Naive thymus-derived CD4-positive, alpha-beta T cell (primary cell): ENCODE results near the gene NOA1. TPM values are rescaled to one million over a fixed set of nuclear protein-coding genes. Genes with fewer than 3 reads are reported as not detected.

Experiments
- ATAC-seq: fragments of 150-1000 bp; cut with Tn5 transposase; 2 replicates; pipeline ENCODE4 v1.10.0; 2021; ENCODE audit warnings: mild to moderate bottlenecking, moderate library complexity
- CTCF ChIA-PET: fragments of 350-600 bp; sonication (Branson Sonifier 250); formaldehyde crosslinking; loops from one replicate; lab custom pipeline; 2021; ENCODE audit warnings: antibody characterized with exemption; lab: Charles Lee
- POLR2A ChIA-PET: fragments of 350-600 bp; sonication (Branson Sonifier 250); formaldehyde crosslinking; loops from one replicate; lab custom pipeline; 2021; ENCODE audit warnings: antibody characterized with exemption, inconsistent platforms; lab: Charles Lee
- DNase-seq, 9 donors: peaks; one replicate each; pipeline versions ENCODE4 v3.0.0 to v3.0.0-alpha.2; 2020 to 2022; ENCODE audit warnings: mixed read lengths in 1 of 9
- H3K27ac ChIP-seq: one replicate; pipeline ENCODE4 v1.7.0; 2013; ENCODE audit warnings: mild to moderate bottlenecking, low read depth, low read length, moderate library complexity
- H3K27me3 ChIP-seq, 2 donors: one replicate each; pipeline ENCODE4 v1.7.0; 2013; ENCODE audit warnings: low read length in 2 of 2, mild to moderate bottlenecking in 2 of 2, moderate library complexity in 2 of 2; ENCODE audit not compliant: control insufficient read depth in 2 of 2, insufficient read depth in 2 of 2
- H3K36me3 ChIP-seq, 3 experiments: 1 replicate in 2 of 3; 2 replicates in 1 of 3; pipeline ENCODE4 v1.7.0; 2013; ENCODE audit warnings: low read length in 3 of 3, mild to moderate bottlenecking in 3 of 3, moderate library complexity in 1 of 3; ENCODE audit not compliant: insufficient read depth in 3 of 3, control insufficient read depth in 2 of 3
- H3K4me1 ChIP-seq, 2 donors: one replicate each; pipeline ENCODE4 v1.7.0; 2013; ENCODE audit warnings: low read length in 2 of 2, mild to moderate bottlenecking in 2 of 2, moderate library complexity in 1 of 2; ENCODE audit not compliant: control insufficient read depth in 2 of 2, insufficient read depth in 2 of 2
- H3K4me3 ChIP-seq: 2 replicates; pipeline ENCODE4 v1.7.0; 2013; ENCODE audit warnings: mild to moderate bottlenecking, low read length
- H3K9me3 ChIP-seq, 3 experiments: 1 replicate in 2 of 3; 2 replicates in 1 of 3; pipeline ENCODE4 v1.7.0; 2013; ENCODE audit warnings: low read length in 3 of 3; ENCODE audit not compliant: control insufficient read depth in 2 of 3
- H3K27ac Mint-ChIP-seq, 9 donors: one replicate each; pipeline ENCODE4 v1.8.0; 2020 to 2022; ENCODE audit warnings: mixed read lengths in 9 of 9, mild to moderate bottlenecking in 8 of 9, moderate library complexity in 5 of 9, inconsistent platforms in 2 of 9
- H3K27me3 Mint-ChIP-seq, 5 donors: one replicate each; pipeline ENCODE4 v1.8.0; 2021 to 2022; ENCODE audit warnings: mixed read lengths in 5 of 5, mild to moderate bottlenecking in 1 of 5
- H3K36me3 Mint-ChIP-seq, 5 donors: one replicate each; pipeline ENCODE4 v1.8.0; 2020 to 2022; ENCODE audit warnings: mixed read lengths in 5 of 5, mild to moderate bottlenecking in 3 of 5, inconsistent platforms in 1 of 5
- H3K4me1 Mint-ChIP-seq, 7 donors: one replicate each; pipeline ENCODE4 v1.8.0; 2020 to 2022; ENCODE audit warnings: mixed read lengths in 7 of 7, mild to moderate bottlenecking in 3 of 7, inconsistent platforms in 1 of 7
- H3K4me3 Mint-ChIP-seq, 10 donors: one replicate each; pipeline ENCODE4 v1.8.0; 2020 to 2022; ENCODE audit warnings: mild to moderate bottlenecking in 10 of 10, mixed read lengths in 10 of 10, moderate library complexity in 6 of 10, inconsistent platforms in 2 of 10
- H3K9me3 Mint-ChIP-seq, 11 donors: one replicate each; pipeline ENCODE4 v1.8.0; 2020 to 2022; ENCODE audit warnings: mixed read lengths in 11 of 11, mild to moderate bottlenecking in 4 of 11, inconsistent platforms in 1 of 11, moderate library complexity in 1 of 11
- intact Hi-C, 2 donors: fragments of 100-400 bp; cut with micrococcal nuclease; formaldehyde crosslinking; loops; one replicate each; pipeline ENCODE4 v1.15.1; 2023
- polyA plus RNA-seq, 2 donors: library from polyadenylated mRNA; unstranded; fragments of 300-500 nt; fragmentation: Illumina TruSeq; gene quantifications; one replicate each; pipeline ENCODE4 v1.2.3, GENCODE V29; 2021
- total RNA-seq, 6 experiments: library from RNA in 5 of 6; stranded (reverse) in 5 of 6; gene quantifications; 1 replicate in 5 of 6; 2 replicates in 1 of 6; pipeline ENCODE4 v1.2.3 and lab custom pipeline; 2021 to 2026

The NOA1 gene
- total and polyA plus RNA-seq, 7 experiments from 2014 or later: 13.6 to 30.0 (median 21.4) TPM

DNA sequence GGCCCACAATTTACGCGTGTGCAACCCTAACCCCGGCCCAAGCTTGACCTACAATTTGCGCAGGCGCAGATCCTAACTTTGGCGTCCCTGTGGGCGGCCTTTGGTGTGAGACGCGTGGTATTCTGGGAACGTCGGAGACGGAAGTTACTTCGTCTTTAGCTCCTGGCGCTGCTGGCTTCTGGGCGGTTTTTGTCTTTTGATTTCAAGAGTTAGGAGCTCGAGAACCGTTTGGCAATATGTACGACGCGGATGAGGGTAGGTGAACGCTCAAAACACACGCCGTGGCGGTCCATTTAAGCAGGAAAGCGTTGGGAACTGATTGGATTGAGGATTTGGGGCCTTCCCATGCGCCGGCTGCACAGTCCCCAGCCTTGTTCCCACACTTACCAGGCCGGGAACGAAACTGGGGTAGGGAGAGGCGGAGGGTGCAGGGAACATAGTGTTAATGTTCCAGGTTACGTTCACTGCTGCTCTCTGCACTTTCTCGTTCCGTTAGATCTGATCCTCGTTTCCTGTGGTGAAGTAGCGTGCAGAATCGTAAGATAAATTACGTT is 1.4 kb upstream of the NOA1 start, which contains the start of gene POLR2B:
Gene POLR2B, plus strand, starts transcription at position 147 of the 554 bp plus-strand sequence. Its CDS starts 90 bp downstream, at position 237.
- ChIA-PET POLR2A (interaction anchor here (0.6 to 6.3 kb wide), 14 partner anchors 9 to 1030 kb away, joined by 3 to 142 read pairs (median 4); partner anchors contain the start of genes AASDH, CEP135, PAICS and PPAT), CTCF (interaction anchor here (0.8 to 2.2 kb wide), 4 partner anchors 70 to 543 kb away, joined by 3 to 12 read pairs (median 4); partner anchors contain the start of genes PAICS and PPAT)
- H3K4me3 Mint-ChIP-seq: peak within 1 kb of the TSS; percentile 92 to 100 (median 99)
- peaks cover 36 to 45% of the 10 kb centered on the region in 2 donors for H3K4me1 ChIP-seq
- H3K9me3 Mint-ChIP-seq: peaks cover 0 to 2% (median 0%) of the 10 kb centered on the region in 11 donors
- ATAC-seq: peak; percentile 63
- H3K27ac ChIP-seq: peak within 1 kb of the TSS; percentile 82
- peak within 1 kb of the TSS; percentile 80 for H3K4me3 ChIP-seq
- H3K9me3 ChIP-seq: no peaks in the 10 kb centered on the region
- peaks cover 0 to 2% (median 0%) of the 10 kb centered on the region in 5 donors for H3K27me3 Mint-ChIP-seq
- peaks cover 7 to 33% (median 21%) of the 10 kb centered on the region in 5 donors for H3K36me3 Mint-ChIP-seq
- intact Hi-C loops: loop anchor here (1.0 to 5.0 kb wide), 8 partner anchors 157 to 1582 kb away; partner anchors contain the start of genes CLOCK (in 2 of the 2), EXOC1 (in 2 of the 2), AASDH (in 1 of the 2) and CEP135 (in 1 of the 2)
- peak; percentile 57 to 89 (median 72) for DNase-seq
- peaks cover 0 to 14% (median under 1%) of the 10 kb centered on the region in 3 experiments for H3K36me3 ChIP-seq
- H3K27ac Mint-ChIP-seq: peak within 1 kb of the TSS; percentile 94 to 100 (median 98)
- no peaks in the 10 kb centered on the region for H3K27me3 ChIP-seq
- peaks cover 47 to 74% (median 51%) of the 10 kb centered on the region in 7 donors for H3K4me1 Mint-ChIP-seq

DNA sequence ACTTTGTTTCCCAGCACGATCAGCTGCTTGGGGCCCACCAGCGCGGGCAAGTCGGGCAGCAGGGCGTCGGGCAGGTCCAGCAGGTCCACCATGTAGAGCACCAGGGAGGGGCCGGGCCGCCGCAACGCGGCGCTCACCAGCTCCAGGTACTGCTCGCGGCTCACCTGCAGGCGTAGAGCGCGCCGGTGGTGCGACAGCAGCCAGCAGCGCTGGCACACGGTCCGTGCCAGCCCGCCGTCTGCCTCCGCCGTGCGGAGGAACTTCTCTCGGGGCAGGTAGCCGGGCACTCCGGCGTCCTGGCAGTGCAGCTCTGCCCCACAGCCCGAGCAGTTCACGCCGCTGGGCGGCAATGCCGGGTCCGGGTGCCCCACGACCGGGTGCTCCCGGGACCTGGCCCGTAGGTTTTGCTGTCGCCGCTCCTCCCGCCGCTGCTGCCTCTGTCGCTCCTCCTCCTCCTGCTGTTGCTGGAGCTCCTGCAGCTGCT is 527 bp downstream of the NOA1 start:
- Histone ChIP-seq H3K27me3 (no peaks in the 10 kb centered on the region), H3K27ac (peak overlapping the region; percentile 82), H3K9me3 (peaks cover 0 to 7% (median 0%) of the 10 kb centered on the region in 3 experiments), H3K4me3 (peak overlapping the region; percentile 79), H3K36me3 (peaks cover 4 to 33% (median 13%) of the 10 kb centered on the region in 3 experiments), H3K4me1 (peaks cover 33 to 34% of the 10 kb centered on the region in 2 donors)
- ATAC-seq (peak; percentile 56), DNase-seq (peak; percentile 39 to 60 (median 54))
- Mint-ChIP-seq H3K4me3 (peak overlapping the region; percentile 92 to 100 (median 98)), H3K4me1 (peaks cover 41 to 70% (median 52%) of the 10 kb centered on the region in 7 donors), H3K9me3 (peaks cover 0 to 11% (median 6%) of the 10 kb centered on the region in 11 donors), H3K36me3 (peaks cover 16 to 46% (median 33%) of the 10 kb centered on the region in 5 donors), H3K27ac (peak overlapping the region; percentile 90 to 100 (median 97)), H3K27me3 (peaks cover 0 to 2% (median 0%) of the 10 kb centered on the region in 5 donors)
- CTCF ChIA-PET: interaction anchor here (0.7 to 2.2 kb wide), 3 partner anchors 52 to 589 kb away, joined by 4 to 12 read pairs (median 4); partner anchors contain the start of gene AASDH
- intact Hi-C loops: loop anchor here (1.0 to 5.0 kb wide), 14 partner anchors 16 to 1582 kb away; partner anchors contain the start of genes EXOC1 (in 2 of the 2), PPAT (in 2 of the 2), REST (in 2 of the 2) and SRP72 (in 2 of the 2)
- POLR2A ChIA-PET: interaction anchor here (0.7 to 6.3 kb wide), 11 partner anchors 8 to 590 kb away, joined by 3 to 142 read pairs (median 5); partner anchors contain the start of genes AASDH, PAICS, PPAT and REST

DNA sequence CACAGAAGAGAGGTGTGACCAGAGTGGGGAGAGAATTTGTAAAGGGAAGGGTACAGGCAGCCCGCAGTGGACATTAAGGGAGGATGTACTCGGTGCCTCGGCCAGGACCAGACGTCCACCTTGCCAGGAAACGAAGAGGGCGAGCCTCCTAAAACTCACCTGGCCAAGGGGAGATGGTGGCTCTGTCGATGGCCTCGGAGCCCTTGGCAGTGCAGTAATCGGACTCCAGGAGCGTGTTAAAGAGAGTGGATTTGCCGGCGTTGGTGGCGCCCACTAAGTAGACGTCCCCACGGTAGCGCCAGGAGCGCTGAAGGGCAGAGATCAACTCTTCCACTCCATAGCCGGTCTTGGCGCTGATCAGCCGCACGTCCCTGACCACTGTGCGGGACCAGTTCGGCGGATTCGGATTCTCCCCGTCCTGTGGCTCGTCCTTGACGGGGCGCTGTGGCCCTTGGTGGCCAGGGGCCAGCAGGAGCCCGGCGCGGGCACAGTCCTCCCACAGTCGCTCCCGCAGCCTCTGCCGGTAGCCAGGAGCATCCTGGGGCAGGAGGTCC is 1.0 kb downstream of the NOA1 start:
- Mint-ChIP-seq H3K27ac (peak overlapping the region; percentile 33 to 94 (median 75)), H3K36me3 (peaks cover 19 to 46% (median 32%) of the 10 kb centered on the region in 5 donors), H3K4me3 (peak overlapping the region; percentile 92 to 100 (median 98)), H3K27me3 (peaks cover 0 to 2% (median 0%) of the 10 kb centered on the region in 5 donors), H3K4me1 (peaks cover 36 to 67% (median 49%) of the 10 kb centered on the region in 7 donors), H3K9me3 (peaks cover 0 to 11% (median 6%) of the 10 kb centered on the region in 11 donors)
- H3K9me3 ChIP-seq: peaks cover 0 to 7% (median 0%) of the 10 kb centered on the region in 3 experiments
- H3K4me1 ChIP-seq: peaks cover 28 to 29% of the 10 kb centered on the region in 2 donors
- ChIA-PET CTCF (interaction anchor here (1.5 to 2.2 kb wide), 2 partner anchors 68 to 589 kb away, joined by 4 to 12 read pairs; partner anchors contain the start of gene AASDH), POLR2A (interaction anchor here (0.7 to 6.3 kb wide), 8 partner anchors 9 to 589 kb away, joined by 3 to 142 read pairs (median 6); partner anchors contain the start of genes AASDH, PAICS, PPAT and REST)
- peak overlapping the region; percentile 82 for H3K27ac ChIP-seq
- peaks cover 5 to 39% (median 13%) of the 10 kb centered on the region in 3 experiments for H3K36me3 ChIP-seq
- H3K27me3 ChIP-seq: no peaks in the 10 kb centered on the region
- ATAC-seq (no peak), DNase-seq (no peak)
- peak overlapping the region; percentile 79 for H3K4me3 ChIP-seq
- intact Hi-C loops: loop anchor here (2.0 to 5.0 kb wide), 6 partner anchors 16 to 1579 kb away; partner anchors contain the start of genes EXOC1 (in 2 of the 2), CLOCK (in 1 of the 2), SPINK2 (in 1 of the 2) and TMEM165 (in 1 of the 2)

DNA sequence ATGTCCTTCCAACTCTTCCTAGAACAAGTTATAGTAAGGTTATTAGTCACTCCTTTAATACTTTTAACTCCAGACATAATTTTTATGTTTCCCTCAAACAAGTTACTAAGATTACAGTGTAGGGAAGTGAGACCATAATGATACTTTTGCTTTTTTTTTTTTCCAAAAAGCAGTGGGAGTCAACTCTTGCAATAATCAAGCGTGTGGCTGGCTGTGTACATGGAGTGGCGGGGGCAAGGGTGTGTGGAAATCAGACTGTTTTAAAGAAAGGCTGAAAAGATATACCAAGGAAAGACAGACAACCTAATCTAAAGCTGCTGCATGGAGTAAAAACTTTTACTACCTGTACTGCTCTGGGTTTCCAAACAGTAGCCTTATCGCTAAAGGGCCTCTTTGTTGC is 4.1 kb downstream of the NOA1 start:
- peak overlapping the region in 5 of 10 donors; percentile 16 to 95 (median 48) for H3K4me3 Mint-ChIP-seq
- intact Hi-C loops: no loop called here

DNA sequence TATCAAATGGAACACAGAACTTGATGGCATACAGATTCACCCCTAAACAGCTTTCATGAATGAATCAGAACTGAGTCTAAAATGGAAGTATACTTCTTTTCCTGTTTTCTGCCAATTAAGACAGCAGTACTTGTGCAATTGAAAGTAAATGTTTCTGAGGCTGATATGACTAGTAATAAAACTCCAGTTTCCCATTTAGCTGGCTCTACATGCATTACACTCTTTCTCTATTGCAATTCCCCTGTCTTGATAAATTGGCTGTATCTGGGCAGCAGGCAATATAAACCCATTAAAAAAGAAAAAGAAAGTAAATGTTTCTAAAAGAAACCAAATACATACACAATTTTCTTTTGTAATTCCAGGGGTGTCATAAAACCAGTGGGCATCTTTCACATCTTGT is 4.6 kb downstream of the NOA1 start:
- Mint-ChIP-seq H3K9me3 (peaks cover 0 to 11% (median 6%) of the 10 kb centered on the region in 11 donors), H3K36me3 (peaks cover 21 to 45% (median 37%) of the 10 kb centered on the region in 5 donors), H3K27me3 (peaks cover 0 to 2% (median 0%) of the 10 kb centered on the region in 5 donors), H3K27ac (no peak overlapping the region), H3K4me1 (peaks cover 22 to 46% (median 34%) of the 10 kb centered on the region in 7 donors), H3K4me3 (peak overlapping the region in 1 of 10 donors; percentile 66)
- Histone ChIP-seq H3K4me1 (peaks cover 12 to 14% of the 10 kb centered on the region in 2 donors), H3K27me3 (no peaks in the 10 kb centered on the region), H3K9me3 (peaks cover 0 to 7% (median 0%) of the 10 kb centered on the region in 3 experiments), H3K4me3 (no peak overlapping the region), H3K36me3 (peaks cover 5 to 65% (median 13%) of the 10 kb centered on the region in 3 experiments), H3K27ac (no peak overlapping the region)
- no peak for ATAC-seq
- no peak for DNase-seq
- CTCF ChIA-PET: interaction anchor here (0.6 kb wide), 1 partner anchor 9 kb away, joined by 3 read pairs; no protein-coding TSS in a partner anchor
- intact Hi-C loops: no loop called here
- POLR2A ChIA-PET: no interaction called here

More for the DNA sequence above, 4.1 kb downstream of the NOA1 start:
- Histone ChIP-seq H3K36me3 (peaks cover 5 to 63% (median 13%) of the 10 kb centered on the region in 3 experiments), H3K4me3 (no peak overlapping the region), H3K27me3 (no peaks in the 10 kb centered on the region), H3K9me3 (peaks cover 0 to 7% (median 0%) of the 10 kb centered on the region in 3 experiments), H3K27ac (no peak overlapping the region), H3K4me1 (peaks cover 12 to 14% of the 10 kb centered on the region in 2 donors)
- H3K27me3 Mint-ChIP-seq: peaks cover 0 to 2% (median 0%) of the 10 kb centered on the region in 5 donors
- peaks cover 22 to 46% (median 34%) of the 10 kb centered on the region in 7 donors for H3K4me1 Mint-ChIP-seq
- ChIA-PET POLR2A (interaction anchor here (1.1 kb wide), 1 partner anchor 11 kb away, joined by 5 read pairs; no protein-coding TSS in a partner anchor), CTCF (no interaction called here)
- peaks cover 0 to 11% (median 6%) of the 10 kb centered on the region in 11 donors for H3K9me3 Mint-ChIP-seq
- DNase-seq (no peak), ATAC-seq (no peak)
- H3K36me3 Mint-ChIP-seq: peaks cover 21 to 45% (median 37%) of the 10 kb centered on the region in 5 donors
- no peak overlapping the region for H3K27ac Mint-ChIP-seq
